ENCODE results near the gene FHIT.
"Not testable (repeated sequence)": the region's sequence is repeated elsewhere in the genome, so short reads cannot be mapped to it uniquely, and the experiment has no call there.

FHIT gene

GRCh38 chr3:59937201-59937600 is 1314.1 kb downstream of the FHIT start:
- no peak overlapping the region for H3K4me3 ChIP-seq (ENCODE audit: low read depth, low read length)
- TF ChIP-seq CTCF (IDR thresholded peaks at IDR 0.05; ENCODE audit: low read depth, low read length) = no peak

GRCh38 chr3:59936472-59936871 is 1314.8 kb downstream of the FHIT start:
- H3K4me3 ChIP-seq (ENCODE audit: low read depth, low read length) = no peak overlapping the region
- no peak for TF ChIP-seq CTCF (IDR thresholded peaks at IDR 0.05; ENCODE audit: low read depth, low read length)

DNA sequence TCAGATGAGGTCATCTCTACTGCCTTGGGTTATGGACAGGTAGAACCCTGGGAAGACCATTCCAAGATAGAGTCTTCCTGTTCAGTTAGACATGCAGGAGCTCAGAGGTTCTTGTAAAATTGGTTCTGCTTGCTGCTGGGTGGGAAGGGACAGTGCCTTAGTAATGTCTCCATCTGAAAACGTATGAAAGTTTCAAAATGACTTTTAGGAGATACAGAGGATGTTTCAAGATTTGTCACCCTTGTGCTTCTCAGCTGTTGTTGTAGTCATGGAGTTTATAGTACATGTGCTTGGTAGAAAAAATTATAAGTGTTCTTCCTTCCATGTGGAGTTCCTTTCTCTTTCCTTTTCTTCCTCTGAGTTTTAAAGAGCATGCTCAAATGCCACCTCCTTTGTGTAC is 1316.2 kb downstream of the FHIT start:
- H3K4me3 ChIP-seq (ENCODE audit: low read depth, low read length) = no peak overlapping the region
- TF ChIP-seq CTCF (IDR thresholded peaks at IDR 0.05; ENCODE audit: low read depth, low read length) = no peak

GRCh38 chr3:59934560-59934959 is 1316.7 kb downstream of the FHIT start:
- H3K4me3 ChIP-seq (ENCODE audit: low read depth, low read length) = not testable (repeated sequence)

DNA sequence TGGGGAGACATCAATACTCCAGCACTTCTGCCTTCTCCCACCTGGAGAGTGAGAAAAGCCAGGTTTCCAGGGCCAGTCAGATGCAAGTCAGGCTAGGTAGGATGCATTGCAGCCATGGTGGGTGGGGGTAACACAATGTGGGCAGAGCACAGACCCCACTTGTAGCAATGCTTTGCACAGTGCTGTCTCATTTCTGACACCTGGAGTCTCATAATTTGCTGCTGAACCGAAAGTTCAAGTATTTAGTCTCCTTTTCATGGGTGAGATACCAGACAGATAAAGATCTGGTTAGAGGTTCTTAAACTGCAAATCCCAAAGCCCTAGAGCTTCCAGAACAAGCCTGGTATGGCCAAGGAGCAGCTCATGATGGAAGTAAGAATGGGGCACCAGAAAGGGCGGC is 1321.1 kb downstream of the FHIT start:
- TF ChIP-seq CTCF (IDR thresholded peaks at IDR 0.05; ENCODE audit: low read depth, low read length) = no peak

DNA sequence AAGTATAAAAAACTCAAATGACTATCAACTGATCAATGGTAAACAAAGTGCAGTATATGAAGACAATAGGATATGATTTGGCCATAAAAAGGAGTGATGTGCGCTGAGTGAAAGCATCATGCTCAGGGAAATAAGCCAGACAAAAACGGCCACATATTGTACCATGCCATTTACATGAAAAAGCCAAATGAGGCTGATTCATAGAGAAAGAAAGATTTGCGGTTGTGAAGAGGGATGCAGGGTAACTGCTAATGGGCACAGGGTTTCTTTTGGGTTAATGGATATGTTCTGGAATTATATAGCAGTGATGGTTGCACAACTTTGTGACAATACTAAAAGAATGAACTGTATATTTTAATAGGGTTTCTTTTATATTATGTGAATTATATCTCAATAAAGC is 1324.2 kb downstream of the FHIT start:
- H3K4me3 ChIP-seq (ENCODE audit: low read depth, low read length) = no peak overlapping the region
- TF ChIP-seq CTCF (IDR thresholded peaks at IDR 0.05; ENCODE audit: low read depth, low read length) = no peak

More for the DNA sequence above, 1321.1 kb downstream of the FHIT start:
- no peak overlapping the region for H3K4me3 ChIP-seq (ENCODE audit: low read depth, low read length)

DNA sequence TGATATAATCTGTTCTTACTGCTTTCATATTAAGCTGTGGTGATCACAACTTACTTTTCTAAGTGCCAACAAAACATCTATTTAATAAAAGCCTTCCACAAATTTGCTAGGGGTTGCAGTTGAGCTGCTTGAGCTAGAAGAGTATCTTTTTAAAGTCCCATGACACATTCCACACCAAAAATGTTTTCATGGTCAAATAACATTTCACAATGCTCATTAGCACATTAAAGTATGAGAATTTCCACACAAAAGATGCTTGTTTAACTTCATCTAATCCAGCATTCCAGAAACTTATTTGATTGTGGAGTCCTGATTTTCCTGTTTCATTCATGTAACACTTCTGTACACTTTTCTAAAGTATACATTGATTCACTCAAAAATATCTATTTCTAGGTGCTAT is 1325.3 kb downstream of the FHIT start:
- TF ChIP-seq CTCF (IDR thresholded peaks at IDR 0.05; ENCODE audit: low read depth, low read length) = no peak
- no peak overlapping the region for H3K4me3 ChIP-seq (ENCODE audit: low read depth, low read length)

DNA sequence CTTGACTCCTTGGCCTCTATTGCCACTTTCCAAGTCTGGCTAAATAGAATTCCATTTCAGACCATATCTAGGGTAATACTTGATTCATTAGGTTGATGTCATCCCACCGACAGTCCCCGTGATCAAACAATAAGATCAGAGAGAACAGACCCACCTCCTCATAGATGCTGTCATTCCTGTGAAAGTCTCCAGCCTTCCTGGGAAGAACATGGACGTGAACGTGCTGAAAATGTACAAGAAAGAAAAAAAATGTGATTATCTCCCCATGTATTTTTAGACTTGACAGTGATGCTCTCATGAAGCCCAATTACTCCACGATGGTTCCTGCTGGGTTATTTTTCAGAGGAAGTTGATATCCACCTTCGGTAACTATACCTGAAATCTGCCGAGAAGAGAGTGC is 1329.1 kb downstream of the FHIT start:
- no peak for TF ChIP-seq CTCF (IDR thresholded peaks at IDR 0.05; ENCODE audit: low read depth, low read length)
- no peak overlapping the region for H3K4me3 ChIP-seq (ENCODE audit: low read depth, low read length)
